ENCODE data around the gene PROC. TPM values are rescaled to one million over a fixed set of nuclear protein-coding genes. Genes with fewer than 3 reads are reported as not detected.

The PROC gene
- total and polyA plus RNA-seq, 2 donors, result 0.43 to 0.74 TPM

DNA sequence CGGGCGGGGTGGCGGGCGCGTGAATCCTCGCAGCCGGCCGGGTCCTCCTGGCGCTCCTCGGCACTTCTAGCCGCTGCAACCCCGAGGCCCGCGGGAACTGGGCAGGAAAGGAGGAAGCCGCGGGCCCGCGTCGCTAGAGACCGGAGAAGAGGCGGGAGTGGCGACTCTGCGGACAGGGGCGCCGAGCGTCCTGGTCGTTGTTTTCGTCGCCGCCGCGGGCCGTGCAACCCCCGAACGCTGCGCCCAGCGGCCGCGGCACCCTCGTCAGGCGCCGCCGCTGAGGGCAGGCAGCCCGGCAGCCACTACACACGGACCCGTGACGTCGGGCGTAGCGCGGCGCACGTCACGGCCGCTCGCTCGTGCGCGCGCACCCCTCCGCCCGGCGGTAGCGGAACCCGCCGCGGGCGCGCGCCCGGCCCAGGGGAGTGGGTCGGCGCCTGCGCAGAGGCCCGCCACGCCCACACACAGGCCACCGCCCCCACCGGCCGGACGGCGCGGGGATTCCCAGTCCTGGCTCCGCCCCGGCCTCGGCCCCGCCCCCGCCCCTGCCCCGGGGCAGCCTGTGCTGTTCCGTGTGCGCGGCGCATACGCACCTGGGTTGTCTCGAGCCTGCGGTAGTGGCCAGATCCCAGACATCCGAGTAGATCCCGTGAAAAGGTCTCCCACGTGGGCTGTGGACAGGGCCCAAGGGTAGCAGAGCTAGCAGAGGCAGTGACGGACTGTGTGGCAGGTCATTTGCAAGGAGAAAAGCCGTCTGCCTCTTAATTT is 30.4 kb upstream of the PROC start, which contains the start of gene MAP3K2:
MAP3K2 (minus strand) TSS at position 321 of the 768 bp plus-strand sequence. CDS start 44,846 bp downstream, outside the sequence.
- peak within 1 kb of the TSS; percentile 96 for H3K27ac ChIP-seq (ENCODE audit: low read depth)
- no peaks in the 10 kb centered on the region for H3K4me1 ChIP-seq (ENCODE audit: insufficient read depth)
- DNase-seq (ENCODE audit: extremely low spot score), result peak; percentile 49
- H3K4me3 ChIP-seq (ENCODE audit: low read depth, low read length), result peak within 1 kb of the TSS; percentile 72
- WGBS, result under 1% methylated on average over 100 of the region's 100 CpGs
- no peaks in the 10 kb centered on the region for H3K36me3 ChIP-seq (ENCODE audit: insufficient read depth)

DNA sequence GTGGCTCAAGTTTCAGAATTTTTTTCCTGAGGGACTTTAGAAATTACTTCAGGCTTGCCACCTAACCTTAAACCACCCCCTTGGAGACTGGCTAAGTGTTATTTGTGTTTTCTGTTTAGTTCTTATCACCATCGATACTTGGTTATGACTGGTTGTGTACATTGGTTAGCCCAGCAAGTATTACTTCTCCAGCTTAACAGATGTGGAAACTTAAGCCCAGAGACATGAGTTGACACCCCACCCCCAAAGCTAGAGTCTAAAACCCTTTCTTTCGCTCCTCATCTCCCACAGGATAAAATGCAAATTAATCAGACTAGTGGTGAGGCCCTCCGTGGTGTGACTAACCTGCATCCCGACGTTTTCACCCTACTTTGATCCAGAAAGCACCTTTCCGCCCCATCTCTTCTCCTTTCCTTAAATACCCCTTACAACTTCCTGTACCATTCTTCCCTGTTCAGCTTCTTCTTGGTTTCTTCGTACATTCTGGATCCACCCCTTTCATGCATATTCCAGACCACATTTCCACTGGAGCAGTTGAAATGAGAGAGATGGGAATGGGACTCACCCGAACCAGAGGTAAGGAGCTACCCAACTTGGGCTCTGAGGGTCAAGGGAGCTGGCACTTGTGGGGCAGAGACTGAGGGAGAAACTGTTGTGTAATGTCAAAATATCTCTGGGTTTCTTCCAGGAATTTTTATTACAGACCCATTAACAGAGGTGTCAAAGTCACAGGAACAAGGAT is 29.6 kb upstream of the PROC start:
- WGBS, result 54% methylated on average over 8 of the region's 8 CpGs
- H3K27ac ChIP-seq (ENCODE audit: low read depth), result peak overlapping the region; percentile 93
- H3K4me1 ChIP-seq (ENCODE audit: insufficient read depth), result no peaks in the 10 kb centered on the region
- no peak for DNase-seq (ENCODE audit: extremely low spot score)
- H3K4me3 ChIP-seq (ENCODE audit: low read depth, low read length), result peak overlapping the region; percentile 72
- no peaks in the 10 kb centered on the region for H3K36me3 ChIP-seq (ENCODE audit: insufficient read depth)

DNA sequence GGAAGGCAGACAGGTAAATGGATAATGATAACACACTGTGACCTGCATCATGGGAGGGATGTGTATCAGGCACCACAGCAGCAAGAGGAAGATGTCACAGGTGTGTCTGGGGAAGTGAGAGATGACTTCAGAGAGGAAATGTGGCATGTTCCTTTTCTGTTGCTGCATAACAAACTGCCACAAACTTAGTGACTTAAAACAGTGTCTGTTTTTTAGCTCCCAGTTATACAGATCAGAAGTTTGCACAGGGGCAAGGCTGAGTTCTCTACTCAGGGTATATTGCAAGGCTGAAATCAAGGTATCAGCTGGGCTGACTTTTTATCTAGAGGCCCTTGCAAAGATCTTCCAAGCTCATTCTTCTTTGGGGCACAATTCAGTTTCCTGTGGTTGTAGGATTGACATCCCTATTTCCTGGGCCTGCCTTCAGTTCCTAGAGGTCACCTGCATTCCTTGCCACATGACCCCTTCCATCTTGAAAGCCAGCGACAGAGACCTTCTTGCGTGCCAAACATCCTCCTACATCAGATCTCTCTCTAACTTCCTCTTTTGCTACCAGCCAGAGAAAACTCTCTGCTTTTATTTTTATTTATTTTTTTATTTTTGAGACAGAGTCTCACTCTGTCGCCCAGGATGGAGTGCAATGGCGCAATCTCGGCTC is 28.3 kb upstream of the PROC start:
- Histone ChIP-seq H3K4me1 (ENCODE audit: insufficient read depth) (no peaks in the 10 kb centered on the region), H3K36me3 (ENCODE audit: insufficient read depth) (no peaks in the 10 kb centered on the region), H3K27ac (ENCODE audit: low read depth) (no peak overlapping the region), H3K4me3 (ENCODE audit: low read depth, low read length) (no peak overlapping the region)
- no peak for DNase-seq (ENCODE audit: extremely low spot score)
- 88% methylated on average over 5 of the region's 5 CpGs for WGBS

DNA sequence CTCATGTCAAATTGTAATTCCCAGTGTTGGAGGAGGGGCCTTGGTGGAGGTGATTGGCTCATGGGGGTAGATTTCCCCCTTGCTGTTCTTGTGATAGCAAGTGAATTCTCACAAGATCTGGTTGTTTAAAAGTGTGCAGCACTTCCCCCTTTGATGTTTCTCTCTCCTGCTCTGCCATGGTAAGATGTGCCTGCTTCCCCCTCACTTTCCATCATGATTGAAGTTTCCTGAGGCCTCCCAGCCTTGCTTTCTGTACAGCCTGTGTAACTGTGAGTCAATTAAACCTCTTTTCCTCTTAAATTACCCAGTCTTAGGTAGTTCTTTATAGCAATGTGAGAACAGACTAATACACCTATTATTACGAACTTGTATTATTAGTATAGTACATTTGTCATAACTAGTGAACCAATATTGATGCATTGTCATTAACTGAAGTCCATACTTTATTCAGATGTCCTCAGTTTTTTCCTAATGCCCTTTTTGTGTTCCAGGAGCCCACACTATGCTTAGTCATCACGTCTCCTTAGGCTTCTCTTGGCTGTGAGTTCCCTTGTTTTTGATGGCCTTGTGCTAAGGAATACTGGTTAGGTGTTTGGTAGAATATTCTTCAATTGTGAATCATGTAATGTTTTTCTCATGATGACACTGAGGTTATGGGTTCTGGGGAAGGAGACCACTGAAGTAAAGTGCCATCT is 25.9 kb upstream of the PROC start:
- Histone ChIP-seq H3K4me1 (ENCODE audit: insufficient read depth) (no peaks in the 10 kb centered on the region), H3K4me3 (ENCODE audit: low read depth, low read length) (no peak overlapping the region), H3K27ac (ENCODE audit: low read depth) (no peak overlapping the region), H3K36me3 (ENCODE audit: insufficient read depth) (no peaks in the 10 kb centered on the region)
- DNase-seq (ENCODE audit: extremely low spot score), result no peak
- 88% methylated on average over 2 of the region's 2 CpGs for WGBS

DNA sequence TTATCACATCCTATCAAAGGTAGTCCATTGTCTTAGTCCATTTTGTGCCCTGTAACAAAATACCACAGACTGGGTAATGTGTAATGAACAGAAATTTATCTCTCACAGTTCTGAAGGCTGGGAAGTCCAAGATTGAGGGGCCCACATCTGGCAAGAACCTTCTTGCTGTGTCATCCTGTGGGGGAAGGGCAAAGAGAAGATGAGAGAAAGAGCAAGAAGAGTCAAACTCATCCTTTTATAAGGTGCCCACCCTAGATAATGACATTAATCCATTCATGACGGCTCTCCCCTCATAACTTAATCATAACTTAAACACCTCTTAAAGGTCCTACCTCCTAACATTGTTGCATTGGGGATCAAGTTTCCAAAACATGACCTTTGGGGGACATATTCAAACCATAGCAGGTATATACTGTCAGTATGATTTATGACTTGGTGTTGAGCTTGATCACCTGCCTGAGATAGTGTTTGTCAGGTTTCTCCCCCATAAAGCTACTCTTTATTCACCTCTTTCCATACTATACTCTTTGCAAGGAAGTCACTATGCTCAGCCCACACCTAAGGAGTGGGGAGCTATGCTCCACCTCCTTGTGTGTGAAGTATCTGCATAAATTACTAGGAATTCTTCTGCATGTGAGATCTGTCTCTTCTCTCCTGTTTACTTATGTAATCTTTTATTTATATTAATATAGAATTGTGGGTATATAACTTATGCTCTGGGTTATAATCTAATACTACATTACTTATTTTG is 25.2 kb upstream of the PROC start:
- H3K27ac ChIP-seq (ENCODE audit: low read depth), result no peak overlapping the region
- no peak overlapping the region for H3K4me3 ChIP-seq (ENCODE audit: low read depth, low read length)
- WGBS, result 85% methylated on average over 1 of the region's 1 CpG
- H3K36me3 ChIP-seq (ENCODE audit: insufficient read depth), result no peaks in the 10 kb centered on the region
- DNase-seq (ENCODE audit: extremely low spot score), result no peak
- no peaks in the 10 kb centered on the region for H3K4me1 ChIP-seq (ENCODE audit: insufficient read depth)

DNA sequence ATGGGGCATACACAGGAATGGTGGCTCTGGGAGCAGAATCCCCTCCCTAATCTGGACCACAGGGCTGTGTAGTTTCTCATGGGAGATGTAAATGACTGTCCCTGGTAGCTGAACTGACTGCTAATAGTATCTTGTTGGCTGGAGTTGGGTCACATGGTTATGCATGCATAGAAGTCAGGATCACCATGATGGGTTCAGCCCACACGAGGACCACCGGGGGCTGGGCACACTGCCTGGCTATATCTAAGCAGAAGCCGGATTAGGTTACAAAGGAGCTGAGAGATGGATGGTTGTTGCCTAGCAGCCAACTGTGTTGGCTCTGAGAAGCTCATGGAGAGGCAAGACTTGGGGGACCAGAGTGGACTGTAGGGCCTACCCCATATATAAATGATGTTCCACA is 23.7 kb upstream of the PROC start:
- Histone ChIP-seq H3K36me3 (ENCODE audit: insufficient read depth) (no peaks in the 10 kb centered on the region), H3K4me3 (ENCODE audit: low read depth, low read length) (no peak overlapping the region), H3K4me1 (ENCODE audit: insufficient read depth) (no peaks in the 10 kb centered on the region), H3K27ac (ENCODE audit: low read depth) (no peak overlapping the region)
- no peak for DNase-seq (ENCODE audit: extremely low spot score)
- WGBS, result 64% methylated on average over 3 of the region's 3 CpGs

DNA sequence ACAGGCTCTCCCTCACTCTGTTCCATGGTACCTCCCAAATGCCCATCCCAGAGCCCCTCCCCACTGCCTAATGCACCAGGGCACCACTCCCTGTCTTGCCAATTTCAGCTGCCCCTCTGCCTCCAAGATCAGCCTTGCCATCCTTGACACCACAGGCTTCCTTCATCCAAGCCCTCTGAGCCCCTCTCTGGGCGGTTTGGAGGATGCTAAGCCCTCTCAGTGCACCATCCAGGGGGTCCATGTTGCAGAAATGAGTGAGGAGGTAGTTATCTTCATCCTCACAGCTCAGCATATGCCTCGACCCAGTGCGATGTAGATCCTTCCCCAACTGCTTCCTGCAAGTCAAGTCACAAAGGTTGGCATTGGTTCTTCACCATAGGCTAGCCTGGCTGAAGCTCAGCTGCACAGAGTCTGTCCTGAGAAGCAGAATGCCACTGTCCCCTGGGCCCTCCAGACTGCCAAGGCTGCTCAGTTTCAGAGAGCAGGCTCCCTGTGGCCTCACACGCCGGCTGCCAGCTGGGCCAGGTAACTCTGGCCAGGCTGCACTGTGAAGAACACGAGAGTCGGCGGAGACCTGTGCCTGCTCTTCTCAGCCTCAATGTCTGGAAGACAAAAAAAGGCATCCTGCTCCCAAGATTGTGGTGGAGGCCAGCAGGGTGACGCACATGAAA is 20.5 kb upstream of the PROC start:
- Histone ChIP-seq H3K4me3 (ENCODE audit: low read depth, low read length) (no peak overlapping the region), H3K36me3 (ENCODE audit: insufficient read depth) (no peaks in the 10 kb centered on the region), H3K27ac (ENCODE audit: low read depth) (no peak overlapping the region), H3K4me1 (ENCODE audit: insufficient read depth) (no peaks in the 10 kb centered on the region)
- DNase-seq (ENCODE audit: extremely low spot score), result no peak
- 91% methylated on average over 9 of the region's 9 CpGs for WGBS

DNA sequence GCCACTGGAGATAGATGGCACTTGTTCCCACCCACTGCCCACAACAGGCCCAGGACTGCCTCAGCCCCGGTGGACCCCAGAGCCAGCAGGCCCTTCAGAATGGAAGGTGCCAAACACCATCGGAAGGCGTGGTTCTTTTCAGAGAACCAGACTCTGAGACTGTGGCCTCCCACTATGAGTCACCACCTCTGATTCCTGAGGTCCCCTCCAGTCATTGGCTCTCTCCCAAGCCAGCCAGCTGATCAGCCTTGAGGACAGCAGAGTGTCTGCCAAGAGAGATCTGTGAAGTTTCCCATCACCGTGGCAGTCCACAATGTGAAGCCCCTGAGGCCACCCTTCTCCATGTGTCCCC is 20.0 kb upstream of the PROC start:
- 11% methylated on average over 4 of the region's 4 CpGs for WGBS

DNA sequence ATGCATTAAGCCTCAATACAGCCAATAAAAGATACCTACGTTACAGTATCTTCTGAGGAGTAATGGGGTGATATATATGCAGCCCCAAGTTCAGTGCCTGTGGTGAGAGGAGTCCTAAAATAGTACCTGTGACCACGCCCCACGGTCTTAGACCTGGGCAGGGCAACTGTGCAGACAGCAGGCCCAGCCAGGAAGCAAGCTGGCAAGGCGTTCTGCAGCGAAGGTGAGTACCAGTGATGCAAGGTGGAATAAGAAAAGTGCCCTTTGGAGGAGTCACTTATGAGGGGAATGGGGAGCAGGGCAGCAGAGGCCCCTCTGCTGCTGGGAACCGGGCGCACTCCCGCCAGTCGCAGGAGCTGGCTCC is 17.7 kb upstream of the PROC start:
- H3K36me3 ChIP-seq (ENCODE audit: insufficient read depth), result no peaks in the 10 kb centered on the region
- 63% methylated on average over 9 of the region's 9 CpGs for WGBS
- H3K27ac ChIP-seq (ENCODE audit: low read depth), result no peak overlapping the region
- H3K4me3 ChIP-seq (ENCODE audit: low read depth, low read length), result no peak overlapping the region
- H3K4me1 ChIP-seq (ENCODE audit: insufficient read depth), result no peaks in the 10 kb centered on the region
- no peak for DNase-seq (ENCODE audit: extremely low spot score)

More for the DNA sequence above, 20.0 kb upstream of the PROC start:
- Histone ChIP-seq H3K4me1 (ENCODE audit: insufficient read depth) (no peaks in the 10 kb centered on the region), H3K27ac (ENCODE audit: low read depth) (no peak overlapping the region), H3K36me3 (ENCODE audit: insufficient read depth) (no peaks in the 10 kb centered on the region), H3K4me3 (ENCODE audit: low read depth, low read length) (no peak overlapping the region)
- DNase-seq (ENCODE audit: extremely low spot score), result peak; percentile 43

DNA sequence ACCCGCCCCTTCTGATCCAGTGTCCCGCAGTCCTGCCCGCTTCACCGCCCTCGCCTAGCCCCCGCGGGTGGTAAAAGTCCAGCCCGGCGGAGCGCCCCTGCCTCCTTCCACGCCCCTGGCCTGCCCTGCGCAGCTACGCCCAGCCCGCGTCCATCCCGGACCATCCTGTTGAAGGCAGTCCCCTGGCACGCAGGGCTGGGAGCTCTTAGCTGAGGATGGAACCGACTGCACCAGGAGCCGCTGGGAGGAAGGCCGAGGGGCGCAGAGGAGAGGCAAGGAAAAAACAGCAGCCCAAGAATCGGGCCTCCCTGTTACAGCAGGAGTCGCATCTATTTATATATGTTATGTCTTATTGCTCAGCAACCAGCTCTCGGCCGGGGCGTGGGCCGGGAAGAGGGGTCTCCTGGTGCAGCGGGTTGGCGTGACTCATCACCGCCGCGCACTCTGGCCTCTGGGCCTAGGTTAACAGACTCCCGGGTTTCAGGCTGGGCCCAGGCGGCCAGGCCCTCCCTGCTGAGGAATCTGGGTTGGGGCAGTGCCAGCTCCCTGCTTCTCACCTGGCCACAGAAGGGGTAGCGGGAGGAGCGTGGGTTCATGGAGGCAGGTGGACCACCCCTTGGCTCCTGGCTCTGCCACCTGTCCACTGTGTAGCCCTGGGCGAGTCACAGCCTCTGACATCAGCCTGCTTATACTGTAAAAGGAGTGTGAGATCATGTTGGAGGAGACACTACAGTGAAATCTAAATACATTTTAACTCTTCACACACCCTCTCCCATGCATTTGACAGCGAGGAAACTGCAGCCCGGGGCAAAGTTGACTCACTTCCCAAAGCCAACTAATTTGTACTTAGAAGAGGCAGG is 17.1 kb upstream of the PROC start:
- Histone ChIP-seq H3K4me1 (ENCODE audit: insufficient read depth) (no peaks in the 10 kb centered on the region), H3K27ac (ENCODE audit: low read depth) (no peak overlapping the region), H3K4me3 (ENCODE audit: low read depth, low read length) (no peak overlapping the region), H3K36me3 (ENCODE audit: insufficient read depth) (no peaks in the 10 kb centered on the region)
- 35% methylated on average over 39 of the region's 39 CpGs for WGBS
- no peak for DNase-seq (ENCODE audit: extremely low spot score)

DNA sequence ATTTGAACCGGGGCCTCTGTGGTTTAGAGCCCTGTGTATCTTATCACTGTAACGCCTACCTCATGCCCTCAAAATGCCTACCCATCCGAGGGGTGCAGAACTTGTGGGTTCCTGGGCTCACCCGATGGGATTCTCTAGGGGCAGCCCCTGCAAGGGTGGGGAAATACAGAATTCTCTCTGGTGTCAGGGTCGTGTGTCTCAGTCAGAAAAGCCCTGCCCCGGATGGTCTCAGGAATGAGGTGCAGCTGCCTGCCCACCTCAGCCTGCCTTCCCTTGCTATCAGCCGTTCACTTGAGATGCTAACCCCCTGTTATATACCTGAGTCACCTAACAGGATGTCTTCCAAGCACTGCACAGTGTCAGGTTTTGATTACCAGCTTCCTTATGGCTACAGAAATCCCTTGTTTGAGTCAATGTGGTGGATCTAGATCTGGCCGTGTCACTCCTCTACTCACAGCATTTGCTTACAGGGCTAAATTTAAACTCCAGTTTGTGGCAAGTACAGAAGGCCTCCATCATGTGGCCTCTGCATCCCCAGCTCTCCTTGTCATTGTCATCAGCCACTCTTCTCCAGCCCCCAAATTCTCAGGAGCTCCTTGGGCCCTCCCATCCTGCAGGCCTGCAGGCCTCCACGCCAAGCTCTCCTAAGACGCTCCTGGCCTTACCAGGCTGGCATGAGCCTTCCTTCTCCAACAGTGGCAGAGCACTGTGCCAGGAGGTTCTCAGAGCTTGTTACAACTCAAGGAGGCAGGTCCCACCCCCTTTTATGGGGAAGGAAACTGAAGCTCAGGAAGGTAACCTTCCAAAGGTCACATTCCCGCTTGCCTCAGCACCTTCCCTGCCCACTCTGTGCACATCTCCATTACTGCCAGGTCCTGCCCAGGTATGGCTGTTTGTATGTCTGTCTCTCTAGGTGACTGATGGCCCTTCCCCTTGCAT is 16.2 kb upstream of the PROC start:
- WGBS, result 79% methylated on average over 11 of the region's 11 CpGs
- DNase-seq (ENCODE audit: extremely low spot score), result no peak
- no peaks in the 10 kb centered on the region for H3K36me3 ChIP-seq (ENCODE audit: insufficient read depth)
- no peaks in the 10 kb centered on the region for H3K4me1 ChIP-seq (ENCODE audit: insufficient read depth)
- H3K4me3 ChIP-seq (ENCODE audit: low read depth, low read length), result no peak overlapping the region
- H3K27ac ChIP-seq (ENCODE audit: low read depth), result no peak overlapping the region

All from urinary bladder (tissue), 4 donors.